NCI-H524 treated with DMSO at 0.1 percent for 48 hours (cell line): ENCODE results near the gene SV2B.
"Not testable (repeated sequence)": the region's sequence is repeated elsewhere in the genome, so short reads cannot be mapped to it uniquely, and the experiment has no call there.

Source experiments
- DNase-seq: peaks from one replicate; lab custom pipeline; 2025; lab: John Stamatoyannopoulos, UW

Gene SV2B

DNA sequence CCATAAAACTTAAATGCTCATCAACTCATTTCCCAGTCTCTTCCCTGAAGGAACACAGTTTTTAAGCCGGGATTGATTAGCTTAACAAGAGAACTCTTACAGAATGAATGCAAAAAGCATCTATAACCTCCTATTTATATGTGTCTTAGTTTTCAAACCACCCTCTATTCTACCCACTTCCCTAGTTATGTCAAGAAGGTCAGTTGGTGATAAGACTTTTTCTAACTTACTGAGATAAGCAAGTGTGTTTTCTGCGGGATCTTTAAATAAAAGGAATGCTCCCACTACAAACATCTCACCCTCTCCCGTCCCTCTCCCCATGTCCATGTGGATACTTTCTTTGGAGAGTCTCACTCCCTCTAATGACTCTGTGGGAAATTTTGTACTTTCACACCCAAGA, 218.5 kb downstream of the SV2B start:
- DNase-seq: no peak

DNA sequence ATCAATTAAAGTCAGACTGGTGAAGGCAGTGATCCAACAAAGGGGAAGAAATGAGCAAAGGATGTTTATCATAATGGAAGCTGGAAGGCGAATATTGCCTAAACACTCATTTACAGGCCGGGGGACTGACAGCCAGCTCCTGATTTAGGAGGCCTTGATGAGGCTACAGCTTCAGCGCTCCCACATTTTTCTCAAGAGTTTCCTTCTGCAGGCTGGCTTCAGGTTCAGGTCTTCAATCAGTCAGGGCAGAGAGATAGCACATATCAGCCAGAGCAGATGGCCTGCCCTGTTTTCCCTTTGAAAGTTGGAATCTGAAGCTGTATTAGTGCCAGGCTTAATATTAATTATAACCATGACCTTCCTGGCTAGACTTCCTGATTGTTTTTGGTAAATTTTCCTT, 218.9 kb downstream of the SV2B start:
- no peak for DNase-seq

DNA sequence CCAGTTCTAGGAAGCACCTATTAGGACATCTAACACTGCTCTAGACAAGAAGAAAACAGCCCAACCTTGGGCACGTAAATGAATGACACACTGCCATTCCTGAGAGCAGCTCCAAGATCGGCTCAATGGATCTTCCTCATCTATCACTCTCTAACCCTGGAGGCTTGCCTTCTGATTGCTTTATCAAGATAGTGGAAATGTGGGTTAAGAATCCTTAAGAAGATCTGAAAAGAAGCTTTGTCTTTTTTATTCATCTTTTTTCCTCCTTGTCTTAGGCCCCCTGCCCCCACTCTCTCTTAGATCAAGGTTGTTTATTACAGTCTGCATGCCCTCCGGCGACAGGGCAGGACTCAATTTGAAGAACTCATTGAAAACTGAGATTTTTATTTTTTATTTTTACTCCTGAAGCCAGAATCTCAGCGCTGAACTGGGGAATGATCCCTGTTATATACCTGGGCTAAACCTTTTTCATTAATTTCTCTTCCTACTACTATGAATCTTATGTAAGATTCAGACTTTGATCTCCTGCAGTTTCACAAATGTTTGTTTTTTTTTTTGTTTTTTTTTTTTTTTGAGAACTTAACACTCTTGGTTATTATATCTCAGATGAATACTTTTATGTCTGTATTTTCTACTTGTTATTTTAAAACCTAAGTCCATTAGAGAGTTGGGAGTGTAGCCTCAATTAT, 219.5 kb downstream of the SV2B start:
- DNase-seq: no peak

DNA sequence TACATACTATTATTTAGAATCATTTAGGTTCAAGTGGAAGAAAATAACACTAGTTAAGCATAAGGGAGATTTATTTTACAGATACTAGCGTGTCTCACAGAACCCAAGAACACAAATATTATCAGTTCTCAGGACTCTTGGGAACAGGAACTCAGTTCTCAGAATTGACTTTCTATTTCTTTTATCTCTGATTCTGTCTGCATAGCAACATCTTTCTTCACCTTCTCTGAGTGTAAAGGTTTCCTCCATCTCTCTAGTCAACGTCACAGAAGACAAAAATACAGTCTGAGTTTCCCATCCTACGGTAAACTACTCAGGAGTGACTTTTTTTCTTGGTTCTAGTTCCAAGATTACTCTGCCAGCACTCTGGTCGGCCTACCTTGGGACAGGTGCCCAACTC, 220.0 kb downstream of the SV2B start:
- DNase-seq: no peak

DNA sequence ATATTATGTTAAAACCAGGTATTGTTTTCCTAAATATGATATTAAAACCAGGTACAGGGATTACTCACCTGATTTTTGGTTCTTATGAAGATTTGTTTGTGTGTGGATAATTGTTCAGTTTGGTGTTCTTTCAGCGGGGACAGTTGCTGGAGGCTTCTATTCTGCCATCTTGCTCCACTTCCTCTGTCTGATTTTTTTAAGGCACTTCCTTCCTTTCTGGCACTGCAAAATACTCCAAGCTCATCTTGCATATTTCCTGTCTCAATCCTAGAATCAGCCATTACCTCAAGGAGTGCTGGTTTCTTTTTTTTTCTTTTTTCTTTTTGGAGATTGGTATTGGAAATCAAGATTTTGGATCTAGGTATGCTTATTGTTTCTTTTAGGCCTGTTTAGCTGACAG, 229.9 kb downstream of the SV2B start:
- no peak for DNase-seq

DNA sequence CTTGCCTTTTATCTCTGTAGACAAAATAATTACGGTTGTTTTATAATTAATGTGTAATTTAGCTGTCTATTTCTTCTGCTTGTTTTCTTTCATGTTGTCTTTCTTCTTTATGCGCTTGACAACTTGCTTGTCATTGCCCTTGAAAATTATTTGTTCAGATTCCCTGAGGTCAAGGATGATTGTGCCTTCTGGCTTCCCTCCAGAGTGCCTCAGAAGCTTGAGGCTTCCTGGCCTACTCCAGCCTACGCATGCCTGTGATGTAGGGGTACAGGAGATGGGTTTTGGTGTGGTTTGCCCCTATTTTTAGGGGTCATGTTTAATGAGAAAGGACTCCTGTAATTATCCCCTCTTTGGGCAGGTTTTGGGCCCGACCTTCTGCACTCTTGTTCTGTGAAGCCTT, 231.5 kb downstream of the SV2B start:
- DNase-seq: no peak

DNA sequence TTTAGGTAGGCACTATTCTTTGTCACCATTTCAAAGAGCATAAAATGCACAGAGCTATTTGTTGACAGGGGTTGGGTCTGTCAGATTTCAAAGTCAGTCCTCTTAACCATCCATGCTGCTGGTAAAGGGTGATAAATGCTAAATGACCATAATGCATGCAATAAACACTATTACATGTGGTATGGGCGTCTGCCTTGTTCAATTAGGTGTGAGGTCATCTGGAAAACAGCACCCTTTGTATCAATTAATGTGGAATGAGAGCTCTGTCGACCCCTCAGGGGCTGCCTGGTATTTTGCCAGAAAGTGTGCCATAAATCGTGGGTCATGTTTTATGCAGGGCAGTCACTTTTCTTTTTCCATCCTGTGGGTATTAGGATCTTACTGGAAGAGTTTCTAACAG, 235.6 kb downstream of the SV2B start:
- no peak for DNase-seq

DNA sequence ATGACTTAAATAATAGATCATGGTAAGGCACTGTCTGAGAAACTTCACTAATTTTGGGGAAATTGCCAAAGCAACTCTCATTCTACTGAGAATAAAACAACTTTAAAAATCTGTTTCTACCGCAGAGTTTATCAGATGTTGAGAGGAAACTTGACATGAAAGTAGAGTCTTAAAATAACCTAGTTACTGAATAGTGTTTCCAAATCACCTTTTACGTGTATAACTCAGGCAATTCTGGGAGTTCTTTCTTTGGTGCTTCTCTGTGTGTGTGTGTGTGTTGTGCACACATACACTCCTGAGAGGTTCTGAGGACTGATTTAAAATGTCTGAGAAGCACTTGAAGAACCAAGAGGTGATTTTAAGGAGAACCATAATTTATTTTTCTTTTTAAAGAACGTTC, 236.6 kb downstream of the SV2B start:
- no peak for DNase-seq

DNA sequence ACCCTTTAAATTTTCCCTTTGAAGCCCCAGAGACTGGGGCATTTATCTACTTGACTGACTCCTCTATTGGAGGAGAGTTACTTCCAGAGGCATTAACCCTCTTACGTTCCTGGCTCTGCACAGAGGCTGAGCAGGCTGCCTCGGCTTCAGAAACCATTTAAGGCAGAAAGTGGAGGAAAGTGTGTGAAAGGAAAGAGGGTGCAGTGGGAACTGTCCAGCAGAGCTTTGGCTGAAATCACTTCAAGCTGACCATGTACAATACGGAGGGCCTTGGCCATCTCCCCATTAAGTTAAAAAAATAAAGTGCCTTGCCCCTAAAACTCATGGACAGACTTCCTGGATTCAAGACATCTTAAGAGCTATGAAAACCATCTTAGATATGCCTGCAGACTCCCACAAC, 238.7 kb downstream of the SV2B start:
- no peak for DNase-seq

DNA sequence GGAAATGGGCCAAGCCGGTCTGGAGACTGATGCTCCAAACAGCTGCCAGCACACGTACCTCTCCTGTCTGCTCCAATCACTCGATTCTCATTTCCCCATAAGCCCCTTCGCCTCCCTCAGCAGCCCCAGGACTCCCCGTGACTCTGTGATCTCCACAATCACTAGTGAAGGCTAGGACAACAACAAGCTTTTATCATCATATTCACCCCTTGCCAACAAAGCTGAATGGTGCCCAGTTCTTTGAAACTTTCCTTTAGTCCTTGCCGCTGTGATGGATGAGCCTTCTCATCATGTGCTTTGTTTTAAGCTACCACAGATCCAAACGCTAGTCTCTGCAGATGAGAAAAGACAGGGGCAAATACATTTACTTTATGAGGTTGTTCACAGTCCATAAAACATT, 242.0 kb downstream of the SV2B start:
- no peak for DNase-seq

DNA sequence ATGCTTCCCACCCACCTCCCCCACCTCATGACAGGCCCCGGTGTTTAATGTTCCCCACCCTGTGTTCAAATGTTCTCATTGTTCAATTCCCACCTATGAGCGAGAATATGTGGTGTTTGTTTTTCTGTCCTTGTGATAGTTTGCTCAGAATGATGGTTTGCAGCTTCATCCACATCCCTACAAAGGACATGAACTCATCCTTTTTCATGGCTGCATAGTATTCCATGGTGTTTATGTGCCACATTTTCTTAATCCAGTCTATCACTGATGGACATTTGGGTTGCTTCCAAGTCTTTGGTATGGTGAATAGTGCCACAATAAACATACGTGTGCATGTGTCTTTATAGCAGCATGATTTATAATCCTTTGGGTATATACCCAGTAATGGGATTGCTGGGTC, 244.9 kb downstream of the SV2B start:
- not testable (repeated sequence) for DNase-seq

DNA sequence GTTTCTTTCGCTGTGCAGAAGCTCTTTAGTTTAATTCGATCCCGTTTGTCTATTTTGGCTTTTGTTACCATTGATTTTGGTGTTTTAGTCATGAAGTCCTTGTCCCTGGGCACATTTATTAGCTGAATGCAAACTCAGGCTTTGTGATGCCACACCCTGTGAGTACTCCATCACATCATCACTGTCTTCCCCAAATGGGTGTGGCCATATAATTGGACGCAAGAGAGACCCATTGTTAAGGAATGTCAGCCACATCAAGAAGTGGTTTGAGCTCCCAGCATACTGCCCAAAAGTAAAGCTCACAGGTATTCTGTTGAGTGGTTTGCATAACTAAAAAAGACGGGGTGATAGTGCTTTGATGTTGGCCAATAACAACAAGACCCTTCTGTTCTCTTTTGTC, 245.7 kb downstream of the SV2B start:
- no peak for DNase-seq

DNA sequence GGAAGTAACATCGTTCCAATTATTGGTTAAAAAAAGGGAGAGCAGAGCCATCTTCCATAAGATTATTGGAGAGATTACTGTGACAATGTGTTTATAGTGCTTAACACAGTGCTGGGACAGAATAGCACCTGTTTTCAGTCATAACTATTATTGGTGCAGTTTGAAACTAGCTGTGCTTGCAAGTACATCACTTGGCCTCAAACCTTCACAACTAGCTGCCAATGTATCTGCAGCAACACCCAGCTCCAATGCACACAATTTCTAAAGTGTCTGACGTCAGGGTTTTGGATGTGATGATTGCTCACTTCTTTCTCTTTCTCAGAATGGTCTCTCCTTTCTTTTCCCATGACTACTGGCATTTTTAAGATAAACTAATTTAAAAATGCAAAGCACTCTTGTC, 246.2 kb downstream of the SV2B start:
- no peak for DNase-seq

DNA sequence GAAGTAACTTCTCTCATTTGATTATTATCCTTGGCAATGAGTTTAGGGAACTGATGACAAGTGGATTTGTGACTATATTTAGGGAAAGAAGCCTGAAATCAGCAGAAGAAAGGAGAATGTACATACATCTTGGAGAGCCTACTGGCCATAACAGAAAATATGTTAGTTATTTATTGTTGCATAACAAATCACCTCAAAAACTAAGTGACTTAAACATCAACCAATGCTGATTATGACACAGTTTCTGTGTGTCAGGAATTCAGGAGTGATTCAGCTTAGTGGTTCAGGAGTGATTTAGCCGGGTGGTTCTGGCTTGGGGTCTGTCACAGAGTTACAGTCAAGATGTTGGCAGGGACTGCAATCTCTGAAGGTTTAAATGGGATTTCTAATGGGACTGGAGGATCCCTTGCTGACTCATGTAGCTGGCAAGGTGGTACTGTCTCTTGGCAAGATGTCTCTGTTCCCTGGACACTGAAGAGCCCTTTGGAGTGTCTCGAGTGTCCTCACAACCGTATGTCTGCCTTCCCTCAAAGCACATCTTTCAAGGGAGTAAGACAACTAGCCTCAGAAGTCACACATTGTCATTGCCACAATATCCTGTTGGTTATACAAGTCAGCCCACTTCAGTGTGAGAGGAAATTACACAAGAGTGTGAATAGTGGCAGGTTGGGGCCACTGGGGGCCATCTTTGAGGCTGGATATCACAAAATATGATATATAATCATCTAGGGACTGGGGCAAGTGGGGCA, 248.9 kb downstream of the SV2B start:
- peak; percentile 10 for DNase-seq
